MG63 (cell line): Measurements from ENCODE around the gene RFX2. TPM values are rescaled to one million over a fixed set of nuclear protein-coding genes. Genes with fewer than 3 reads are reported as not detected.

ENCODE experiments used
- DNase-seq: peaks from one replicate; pipeline ENCODE4 v3.0.0-alpha.2; 2020
- H3K27me3 ChIP-seq: fragments of 250-450 bp; sonication (Bioruptor Pico); 2 replicates; pipeline ENCODE4 v1.5.1; 2020; ENCODE audit warnings: mild to moderate bottlenecking, moderate library complexity
- H3K36me3 ChIP-seq: fragments of 250-450 bp; sonication (Bioruptor Pico); 2 replicates; pipeline ENCODE4 v1.5.1; 2020; ENCODE audit warnings: mild to moderate bottlenecking, moderate library complexity
- H3K4me3 ChIP-seq: fragments of 250-450 bp; sonication (Bioruptor Pico); 2 replicates; pipeline ENCODE4 v1.5.1; 2020; ENCODE audit warnings: mild to moderate bottlenecking, moderate library complexity
- H3K9me3 ChIP-seq: fragments of 250-450 bp; sonication (Bioruptor Pico); 2 replicates; pipeline ENCODE4 v1.5.1; 2020; ENCODE audit warnings: mild to moderate bottlenecking, moderate library complexity
- total RNA-seq: library from RNA; depleted of rRNA; stranded (reverse); fragments of >200 nt; shearing (Covaris generic); gene quantifications from 2 replicates; pipeline ENCODE4 v1.2.3, GENCODE V29; 2014; ENCODE audit warnings: low replicate concordance

The RFX2 gene
- total RNA-seq, 1 experiment from 2014 or later, result 11.8 TPM

GRCh38 chr19:6058518-6059201, 51.6 kb downstream of the RFX2 start:
- Histone ChIP-seq H3K36me3 (no peaks in the 10 kb centered on the region; the same call in 1 of the 2 replicates), H3K27me3 (no peaks in the 10 kb centered on the region), H3K4me3 (no peak overlapping the region), H3K9me3 (no peaks in the 10 kb centered on the region)
- DNase-seq, result no peak

GRCh38 chr19:6057651-6058517, 52.4 kb downstream of the RFX2 start:
- no peak for DNase-seq
- Histone ChIP-seq H3K36me3 (no peaks in the 10 kb centered on the region; the same call in 1 of the 2 replicates), H3K4me3 (no peak overlapping the region), H3K27me3 (no peaks in the 10 kb centered on the region), H3K9me3 (no peaks in the 10 kb centered on the region)

DNA sequence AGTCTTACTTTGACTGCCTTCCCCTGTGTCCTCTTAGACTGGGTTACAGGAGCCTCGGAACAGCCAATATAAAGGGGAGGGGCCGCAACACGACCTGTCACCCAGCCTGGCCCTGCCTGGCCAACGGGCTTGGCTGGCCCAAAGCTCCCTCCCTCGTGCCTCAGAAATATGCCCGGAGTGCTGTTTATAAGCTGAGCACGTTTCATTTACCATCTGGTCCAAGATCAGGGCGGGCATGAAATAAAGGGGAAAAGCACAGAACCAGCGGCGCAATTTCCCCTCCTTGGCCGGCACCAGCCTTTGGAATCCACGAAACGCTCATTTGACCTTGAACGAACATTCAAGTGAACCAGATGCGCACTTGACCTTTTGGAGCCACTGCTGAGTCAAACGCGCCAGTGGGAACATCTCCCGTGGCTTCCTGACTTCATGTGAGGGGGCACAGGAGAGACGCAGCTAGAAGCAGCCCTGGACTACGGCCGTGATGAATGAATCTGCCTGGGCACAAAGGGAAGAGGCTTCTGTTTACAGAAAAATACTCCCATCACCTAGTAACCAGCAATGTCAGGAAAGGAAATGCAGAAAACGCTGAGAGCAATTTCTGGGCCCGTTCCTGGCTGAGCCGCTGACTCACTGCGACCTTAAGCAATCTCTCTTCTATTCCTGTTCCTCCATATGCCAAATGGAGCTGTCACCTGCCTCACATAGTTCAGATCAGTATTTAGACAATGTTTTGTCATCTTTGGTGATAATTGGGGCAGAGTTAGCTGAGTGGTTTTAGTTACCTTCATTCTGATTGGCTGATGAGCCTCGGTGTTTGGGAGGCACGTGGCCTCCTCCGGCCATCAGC, 53.3 kb downstream of the RFX2 start:
- no peak overlapping the region for H3K4me3 ChIP-seq
- no peaks in the 10 kb centered on the region for H3K9me3 ChIP-seq
- H3K36me3 ChIP-seq, result no peaks in the 10 kb centered on the region; the same call in 1 of the 2 replicates
- no peaks in the 10 kb centered on the region for H3K27me3 ChIP-seq
- DNase-seq, result peak; percentile 80

DNA sequence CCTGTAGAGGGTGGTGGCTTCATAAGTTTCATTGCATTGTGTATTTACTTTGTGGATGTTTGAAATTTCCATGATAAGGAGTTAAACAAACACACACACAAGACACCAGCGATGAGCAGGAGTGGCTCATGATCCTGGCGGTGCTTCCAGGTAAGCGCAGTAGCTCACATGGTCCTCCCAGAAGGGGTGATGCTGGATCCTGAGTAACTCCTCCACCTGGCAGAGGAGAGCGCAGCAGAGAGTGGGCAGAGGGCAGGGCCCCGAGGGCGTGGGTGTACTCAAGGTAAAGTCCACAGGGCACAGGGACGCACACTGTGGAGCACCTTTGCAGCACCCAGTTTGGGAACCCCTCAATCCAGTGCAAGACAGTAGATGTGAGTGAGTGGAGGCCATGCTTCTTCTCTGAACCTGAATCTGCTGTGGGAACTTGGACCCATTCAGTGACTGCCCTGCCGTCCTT, 54.0 kb downstream of the RFX2 start:
- H3K9me3 ChIP-seq, result no peaks in the 10 kb centered on the region
- DNase-seq, result no peak
- no peaks in the 10 kb centered on the region; the same call in 1 of the 2 replicates for H3K36me3 ChIP-seq
- H3K4me3 ChIP-seq, result no peak overlapping the region
- H3K27me3 ChIP-seq, result no peaks in the 10 kb centered on the region

DNA sequence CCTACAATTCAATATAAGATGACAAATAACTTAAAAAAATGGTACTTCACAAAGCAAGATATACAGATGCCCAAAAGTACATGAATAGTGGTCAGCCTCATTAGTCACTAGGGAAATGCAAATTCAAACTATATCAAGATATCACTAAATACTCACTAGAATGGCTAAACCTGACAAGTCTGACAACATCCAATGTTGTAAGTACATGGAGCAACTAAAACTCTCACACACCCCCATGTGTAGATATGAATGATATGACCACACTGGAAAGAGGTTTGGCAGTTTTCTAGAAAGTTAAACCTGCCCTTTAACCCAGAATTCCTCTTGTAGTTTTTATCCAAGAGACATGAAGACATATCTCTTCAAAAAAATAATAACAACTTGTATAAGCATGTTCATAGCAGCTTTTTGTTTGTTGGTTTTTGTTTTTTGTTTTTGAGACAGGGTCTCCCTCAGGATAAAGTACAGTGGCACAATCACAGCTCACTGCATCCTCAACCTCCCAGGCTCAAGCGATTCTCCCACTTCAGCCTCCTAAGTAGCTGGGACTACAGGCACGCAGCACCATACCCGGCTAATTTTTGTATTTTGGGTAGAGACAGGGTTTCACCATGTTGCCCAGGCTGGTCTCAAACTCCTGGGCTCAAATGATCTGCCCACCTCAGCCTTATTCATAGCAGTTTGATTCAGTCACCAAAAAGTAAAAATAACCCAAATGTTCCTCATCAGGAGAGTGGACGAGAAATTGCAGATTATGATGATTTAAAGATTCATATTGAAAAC, 55.1 kb downstream of the RFX2 start:
- Histone ChIP-seq H3K9me3 (no peaks in the 10 kb centered on the region), H3K27me3 (no peaks in the 10 kb centered on the region), H3K4me3 (no peak overlapping the region), H3K36me3 (no peaks in the 10 kb centered on the region; the same call in 1 of the 2 replicates)
- no peak for DNase-seq

GRCh38 chr19:6048793-6049405, 61.4 kb downstream of the RFX2 start:
- Histone ChIP-seq H3K36me3 (no peaks in the 10 kb centered on the region), H3K27me3 (no peaks in the 10 kb centered on the region), H3K4me3 (no peak overlapping the region), H3K9me3 (no peaks in the 10 kb centered on the region)
- DNase-seq, result peak; percentile 49

DNA sequence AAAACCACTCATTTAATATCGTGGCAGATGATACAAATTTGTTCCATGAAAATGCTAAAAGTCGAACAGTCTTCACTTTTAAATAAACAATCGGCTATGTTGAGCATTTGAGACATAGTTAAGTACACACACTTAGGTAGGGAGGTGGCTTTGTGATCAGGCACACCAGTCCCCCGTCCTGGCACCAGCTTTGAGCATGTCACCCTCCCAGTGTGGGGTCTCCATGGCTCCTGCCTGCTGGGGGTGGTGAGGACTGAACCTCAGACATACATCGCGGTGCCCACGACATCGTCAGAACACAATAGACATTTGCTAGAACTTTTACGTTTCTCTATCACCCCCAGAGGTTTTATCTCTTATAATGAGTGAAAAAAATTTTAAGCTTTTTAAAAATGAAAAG, 62.0 kb downstream of the RFX2 start:
- Histone ChIP-seq H3K4me3 (no peak overlapping the region), H3K36me3 (no peaks in the 10 kb centered on the region), H3K27me3 (no peaks in the 10 kb centered on the region), H3K9me3 (no peaks in the 10 kb centered on the region)
- DNase-seq, result no peak

GRCh38 chr19:6047741-6048251, 62.5 kb downstream of the RFX2 start:
- peak; percentile 33 for DNase-seq
- H3K36me3 ChIP-seq, result no peaks in the 10 kb centered on the region
- H3K4me3 ChIP-seq, result no peak overlapping the region
- H3K9me3 ChIP-seq, result no peaks in the 10 kb centered on the region
- H3K27me3 ChIP-seq, result no peaks in the 10 kb centered on the region

- Histone ChIP-seq H3K36me3 (no peaks in the 10 kb centered on the region), H3K4me3 (no peak overlapping the region), H3K27me3 (no peaks in the 10 kb centered on the region), H3K9me3 (no peaks in the 10 kb centered on the region)
- no peak for DNase-seq
Measured at GRCh38 chr19:6047256-6047655, 63.0 kb downstream of the RFX2 start.

DNA sequence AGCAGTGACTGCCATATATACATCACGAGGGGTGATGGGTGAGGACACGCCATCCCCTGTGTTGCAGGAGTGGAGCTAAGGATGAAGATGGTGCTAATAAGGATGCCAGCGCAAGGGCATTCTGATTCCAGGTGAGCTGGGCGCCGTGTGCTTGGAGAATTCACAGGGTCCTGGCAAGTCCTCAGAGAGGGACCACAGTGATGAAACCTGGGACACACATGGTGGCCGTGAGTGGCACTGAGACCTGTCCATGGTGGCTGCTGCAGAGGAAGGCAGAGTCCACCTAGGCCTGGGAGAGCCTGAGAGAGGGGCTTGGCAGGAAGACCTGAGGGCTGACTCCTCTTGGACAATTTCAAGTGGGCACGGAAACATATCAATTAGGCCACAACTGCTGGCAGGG, 65.2 kb downstream of the RFX2 start:
- no peak for DNase-seq
- no peaks in the 10 kb centered on the region for H3K27me3 ChIP-seq
- H3K9me3 ChIP-seq, result no peaks in the 10 kb centered on the region
- H3K4me3 ChIP-seq, result no peak overlapping the region
- H3K36me3 ChIP-seq, result no peaks in the 10 kb centered on the region

- H3K27me3 ChIP-seq, result no peaks in the 10 kb centered on the region
- no peak for DNase-seq
Measured at GRCh38 chr19:6044056-6044805, 66.1 kb downstream of the RFX2 start.

DNA sequence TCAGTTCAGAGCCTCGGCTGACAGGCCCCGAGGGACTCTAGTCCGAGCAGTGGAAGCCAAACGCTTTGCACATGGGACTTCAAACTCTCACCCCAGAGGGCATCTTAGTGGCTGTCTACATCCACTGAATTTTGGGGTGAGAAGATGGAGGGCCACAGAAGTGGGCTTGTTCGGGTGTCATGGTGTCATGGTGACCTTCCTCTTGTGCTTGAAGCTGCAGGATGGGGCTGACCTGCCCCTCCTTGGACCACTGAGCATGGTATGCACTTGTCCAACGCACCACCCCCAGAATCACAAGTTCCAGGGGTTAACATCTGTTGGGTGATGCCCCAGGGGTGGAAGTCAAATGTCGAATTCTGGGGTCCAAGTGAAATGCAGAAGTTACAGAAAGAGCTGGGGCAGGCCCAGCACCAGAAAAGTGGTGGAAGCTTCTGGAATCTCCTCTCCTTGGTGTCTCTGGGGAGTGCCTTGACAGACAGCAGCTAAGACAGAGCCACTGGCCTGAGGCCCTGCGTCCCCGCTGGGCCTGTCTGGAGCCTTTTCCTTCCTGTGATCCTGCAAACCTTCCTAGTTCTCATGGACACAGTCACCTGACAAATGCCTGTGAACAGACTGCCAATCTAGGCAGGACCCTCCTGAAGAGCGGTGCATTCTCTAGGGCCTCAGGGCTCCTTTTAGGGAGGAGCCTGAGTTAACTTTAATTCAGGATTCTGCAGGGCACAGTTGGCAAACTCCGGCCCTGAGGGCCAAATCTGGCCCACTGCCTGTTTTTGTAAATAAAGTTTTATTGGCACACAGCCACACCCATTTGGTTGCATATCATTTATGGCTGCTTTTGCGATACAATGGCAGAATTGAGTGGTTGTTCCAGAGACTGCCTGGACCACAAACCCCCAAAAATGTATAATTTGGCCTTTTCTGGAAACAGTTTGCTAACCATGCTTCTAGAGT, 67.2 kb downstream of the RFX2 start:
- no peak for DNase-seq
- Histone ChIP-seq H3K4me3 (no peak overlapping the region), H3K36me3 (no peaks in the 10 kb centered on the region; the same call in 1 of the 2 replicates), H3K27me3 (no peaks in the 10 kb centered on the region), H3K9me3 (no peaks in the 10 kb centered on the region)

More at GRCh38 chr19:6044056-6044805, 66.1 kb downstream of the RFX2 start:
- Histone ChIP-seq H3K9me3 (no peaks in the 10 kb centered on the region), H3K36me3 (no peaks in the 10 kb centered on the region; the same call in 1 of the 2 replicates), H3K4me3 (no peak overlapping the region)

DNA sequence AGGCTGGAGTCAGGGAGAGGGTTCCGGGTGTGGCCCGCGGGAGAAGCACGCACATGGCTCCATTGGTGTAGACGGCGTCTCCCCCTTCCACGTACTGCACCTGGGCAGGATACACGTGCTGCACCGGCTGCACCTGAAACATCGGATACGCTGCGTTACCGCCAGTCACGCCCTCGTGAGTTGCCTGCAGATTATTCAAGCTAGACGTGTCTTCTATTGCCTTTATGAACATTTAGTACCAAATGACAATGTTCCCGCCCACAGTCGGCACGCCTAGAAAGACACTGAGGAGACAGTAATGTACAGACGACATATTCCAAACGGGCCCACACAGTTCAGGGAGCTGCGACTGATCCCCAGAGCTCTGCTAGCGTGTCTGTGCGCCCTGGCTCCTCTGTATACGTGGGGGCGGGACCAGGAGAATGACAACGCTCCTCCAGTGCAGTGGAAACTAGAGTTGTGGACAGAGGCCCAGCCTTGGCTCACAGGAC, 68.3 kb downstream of the RFX2 start:
- Histone ChIP-seq H3K27me3 (no peaks in the 10 kb centered on the region), H3K4me3 (no peak overlapping the region), H3K36me3 (peaks cover 6% of the 10 kb centered on the region), H3K9me3 (no peaks in the 10 kb centered on the region)
- DNase-seq, result no peak

GRCh38 chr19:6041071-6041470, 69.2 kb downstream of the RFX2 start:
- H3K27me3 ChIP-seq, result no peaks in the 10 kb centered on the region
- no peak overlapping the region for H3K4me3 ChIP-seq
- DNase-seq, result no peak
- peaks cover 6% of the 10 kb centered on the region for H3K36me3 ChIP-seq
- H3K9me3 ChIP-seq, result no peaks in the 10 kb centered on the region
